ENCODE data around the gene PTGR3.

DNA sequence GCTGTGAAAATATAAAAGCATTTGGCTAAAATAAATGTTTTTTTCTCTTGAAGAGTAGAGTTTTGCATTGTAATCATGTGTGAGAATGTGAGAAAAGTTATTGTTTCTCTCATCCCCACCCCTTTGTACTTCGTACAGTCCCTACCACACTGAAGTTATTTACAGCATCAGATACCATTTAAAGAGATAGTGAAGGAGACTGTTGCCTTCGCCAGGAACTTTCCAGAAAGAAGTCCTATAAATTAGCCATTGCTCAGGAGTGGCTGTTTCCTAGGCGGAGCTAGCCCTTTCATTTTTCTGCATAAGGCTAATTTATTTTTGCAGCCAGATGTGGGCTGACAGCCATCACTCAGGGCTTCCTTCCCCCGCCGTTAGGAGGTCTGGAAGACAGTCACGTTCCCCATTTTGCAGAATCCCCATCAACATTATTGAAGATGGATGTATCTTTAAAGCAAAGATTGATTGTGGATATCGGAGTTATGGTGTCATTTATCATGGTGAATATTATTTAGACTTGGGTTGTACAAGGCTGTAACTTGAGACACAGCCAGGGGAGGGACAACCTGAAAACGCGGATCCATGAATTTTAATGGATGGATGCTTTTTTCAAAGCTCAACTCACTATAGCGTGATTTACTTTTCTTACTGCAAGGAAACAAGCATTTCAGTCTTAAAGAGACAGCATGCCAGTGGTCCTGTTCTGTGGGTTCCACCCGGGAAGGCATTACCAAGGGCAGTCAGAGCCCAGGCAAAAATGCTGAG, 18.8 kb upstream of the PTGR3 start:
- no peak for TF ChIP-seq POLR2A (IDR thresholded peaks at IDR 0.05)
- TF ChIP-seq CTCF (IDR thresholded peaks at IDR 0.05) = no peak
- TF ChIP-seq EP300 (IDR thresholded peaks at IDR 0.05) = no peak
